Measurements from ENCODE around the gene CCL18. TPM values are rescaled to one million over a fixed set of nuclear protein-coding genes. Genes with fewer than 3 reads are reported as not detected.
"Not testable (repeated sequence)": the region's sequence is repeated elsewhere in the genome, so short reads cannot be mapped to it uniquely, and the experiment has no call there.

Gene CCL18
- total RNA-seq, 2 experiments from 2014 or later: 0.36 to 0.61 TPM

DNA sequence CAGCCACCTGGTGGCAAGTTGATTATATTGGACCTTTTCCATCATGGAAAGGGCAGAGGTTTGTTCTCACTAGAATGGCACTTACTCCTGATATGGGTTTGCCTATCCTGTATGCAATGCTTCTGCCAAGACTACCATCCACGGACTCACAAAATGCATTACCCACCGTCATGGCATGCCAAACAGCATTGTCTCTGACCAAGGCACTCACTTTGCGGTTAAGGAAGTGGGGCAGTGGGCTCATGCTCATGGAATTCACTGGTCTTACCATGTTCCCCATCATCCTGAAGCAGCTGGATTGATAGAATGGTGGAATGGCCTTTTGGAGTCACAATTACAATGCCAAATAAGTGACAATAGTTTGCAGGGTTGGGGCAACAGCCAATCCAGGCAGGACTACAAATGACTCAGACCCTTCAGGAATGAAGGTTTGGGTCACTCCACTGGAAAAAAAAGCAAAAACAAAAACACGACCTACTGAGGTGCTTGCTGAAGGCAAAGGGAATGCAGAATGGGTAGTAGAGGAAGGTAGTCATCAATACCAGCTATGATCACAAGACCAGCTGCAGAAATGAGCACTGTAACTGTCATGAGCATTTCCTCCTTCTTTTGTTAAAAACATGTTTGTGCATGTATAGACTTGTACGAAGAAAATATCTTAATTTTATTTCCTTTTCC is 51.0 kb downstream of the CCL18 start:
- CTCF ChIA-PET, POLR2A ChIA-PET: not testable (repeated sequence)

DNA sequence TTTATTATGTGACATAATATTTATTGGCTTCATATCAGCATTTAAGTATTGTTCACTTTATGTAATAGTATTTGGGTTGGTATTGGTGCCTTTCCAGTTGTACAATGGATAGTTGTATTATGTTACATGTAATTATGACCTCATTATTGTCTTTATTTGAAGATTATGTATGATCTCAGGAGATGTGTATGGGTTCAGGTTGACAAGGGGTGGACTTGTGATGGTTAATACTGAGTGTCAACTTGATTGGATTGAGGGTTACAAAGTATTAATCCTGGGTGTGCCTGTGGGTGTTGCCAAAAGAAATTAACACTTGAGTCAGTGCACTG is 51.5 kb downstream of the CCL18 start:
- CTCF ChIA-PET, POLR2A ChIA-PET: not testable (repeated sequence)

GRCh38 chr17:36117505-36118382 is 53.7 kb downstream of the CCL18 start:
- ChIA-PET POLR2A (interaction anchor here (0.8 to 1.9 kb wide), 4 partner anchors 14 to 45 kb away, joined by 3 to 16 read pairs (median 6); partner anchors contain the start of genes CCL3 and CCL4), CTCF (interaction anchor here (1.0 to 4.5 kb wide), 5 partner anchors 10 to 66 kb away, joined by 3 to 18 read pairs (median 7); partner anchors contain the start of gene CCL3)

- ChIA-PET CTCF (interaction anchor here (0.9 to 4.5 kb wide), 4 partner anchors 15 to 46 kb away, joined by 3 to 18 read pairs (median 10); partner anchors contain the start of gene CCL3), POLR2A (interaction anchor here (0.7 to 1.9 kb wide), 9 partner anchors 26 to 239 kb away, joined by 3 to 16 read pairs (median 3); partner anchors contain the start of genes CCL3 and CCL5)
Observed at GRCh38 chr17:36118477-36119353, 54.6 kb downstream of the CCL18 start.

- ChIA-PET CTCF (interaction anchor here (1.0 to 4.5 kb wide), 4 partner anchors 13 to 47 kb away, joined by 3 to 18 read pairs (median 10); partner anchors contain the start of gene CCL3), POLR2A (no interaction called here)
Observed at GRCh38 chr17:36120221-36120620, 56.1 kb downstream of the CCL18 start.

GRCh38 chr17:36121099-36121498 is 57.0 kb downstream of the CCL18 start:
- POLR2A ChIA-PET: not testable (repeated sequence)
- CTCF ChIA-PET: interaction anchor here (1.0 kb wide), 1 partner anchor 14 kb away, joined by 3 read pairs; no protein-coding TSS in a partner anchor

Other genes starting within 250 kb of the CCL18 start
- 1 to 10 TPM; 1.5 to 2.3 TPM for gene HEATR9, start 195.4 kb upstream of the CCL18 start, total RNA-seq
- 100 to 1,000 TPM; 455 to 477 TPM for gene CCL5, start 183.9 kb upstream of the CCL18 start, total RNA-seq
- 1 to 10 TPM; 3.2 to 3.9 TPM for gene RDM1, start 133.5 kb upstream of the CCL18 start, total RNA-seq
- gene LYZL6, start 120.6 kb upstream of the CCL18 start, total RNA-seq: not detected
- gene CCL16, start 82.8 kb upstream of the CCL18 start, total RNA-seq: not detected
- not detected for gene CCL14, start 77.5 kb upstream of the CCL18 start, total RNA-seq
- not detected for gene CCL15, start 62.7 kb upstream of the CCL18 start, total RNA-seq
- gene CCL23, start 46.3 kb upstream of the CCL18 start, total RNA-seq: under 1 TPM; 0.36 to 0.42 TPM
- 1,000 to 10,000 TPM; 1,540 to 1,562 TPM for gene CCL3, start 25.9 kb downstream of the CCL18 start, total RNA-seq
- gene CCL4, start 39.6 kb downstream of the CCL18 start, total RNA-seq: 1,000 to 10,000 TPM; 2,428 to 2,431 TPM
- gene TBC1D3B, start 112.4 kb downstream of the CCL18 start, total RNA-seq: 1 to 10 TPM; 3.2 to 3.3 TPM
- gene CCL3L1, start 132.5 kb downstream of the CCL18 start, total RNA-seq: 100 to 1,000 TPM; 238 to 245 TPM
- 100 to 1,000 TPM; 831 TPM for gene CCL4L2, start 146.8 kb downstream of the CCL18 start, total RNA-seq
- gene TBC1D3I, start 200.3 kb downstream of the CCL18 start, total RNA-seq: under 1 TPM; 0.36 to 0.44 TPM

Measured in activated CD8-positive, alpha-beta memory T cell treated with anti-CD3 and anti-CD28 coated beads for 36 hours (primary cell).